HG03103 (cell line): ENCODE data around the gene SCYGR4.

Source experiments
- ATAC-seq: cut with Tn5 transposase; IDR thresholded peaks from one replicate; pipeline ENCODE4 v1.9.1; 2021; ENCODE audit warnings: low read depth; ENCODE audit not compliant: unreplicated experiment

SCYGR4 gene

GRCh38 chr2:227613272-227613660 is 4.0 kb upstream of the SCYGR4 start:
- ATAC-seq, result no peak

DNA sequence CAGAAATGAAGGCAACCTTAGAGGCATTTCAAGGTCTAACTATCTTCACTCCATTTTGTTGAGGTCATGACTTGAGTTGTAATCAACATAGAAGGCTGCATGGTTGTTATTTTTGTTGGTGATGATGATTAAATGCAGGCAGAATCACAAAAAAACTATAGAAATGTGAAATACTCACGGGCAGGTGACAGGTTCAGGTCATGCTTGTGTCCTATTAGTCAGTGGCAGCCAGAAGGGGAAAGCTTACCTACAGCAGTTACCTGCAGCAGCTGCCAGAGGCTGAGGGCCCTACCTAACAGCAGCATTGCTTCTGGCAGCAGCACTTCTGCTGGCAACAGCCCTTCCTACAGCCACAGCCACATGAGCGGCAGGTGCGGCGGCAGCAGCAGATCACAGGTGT is 3.1 kb upstream of the SCYGR4 start:
- ATAC-seq, result no peak

GRCh38 chr2:227614740-227615139 is 2.6 kb upstream of the SCYGR4 start, which contains the start of gene SCYGR3:
SCYGR3 (minus strand) TSS chr2:227614840; CDS start chr2:227614840, 0 bp downstream.
- ATAC-seq, result no peak

GRCh38 chr2:227615181-227615580 is 2.1 kb upstream of the SCYGR4 start:
- ATAC-seq, result no peak

DNA sequence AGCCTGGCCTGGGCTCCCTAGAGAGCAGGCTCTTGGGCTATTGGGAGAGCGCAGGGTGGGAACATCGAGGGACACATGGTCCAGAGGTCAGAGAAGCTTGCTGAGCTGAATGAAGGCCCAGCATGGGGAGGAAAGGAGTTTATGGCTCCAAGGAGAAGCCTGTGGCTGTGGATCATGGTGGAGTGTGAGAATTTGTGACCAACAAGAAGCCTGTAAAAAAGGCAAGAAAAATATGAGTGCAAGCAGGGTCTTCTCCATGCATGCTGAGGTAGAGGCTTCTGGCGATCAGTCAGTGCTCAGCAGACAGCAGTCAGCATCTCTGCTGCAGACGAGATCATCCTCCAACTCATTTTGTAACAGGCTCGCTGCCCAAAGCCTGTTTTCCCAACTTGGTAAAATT is 1.4 kb upstream of the SCYGR4 start:
- no peak for ATAC-seq

DNA sequence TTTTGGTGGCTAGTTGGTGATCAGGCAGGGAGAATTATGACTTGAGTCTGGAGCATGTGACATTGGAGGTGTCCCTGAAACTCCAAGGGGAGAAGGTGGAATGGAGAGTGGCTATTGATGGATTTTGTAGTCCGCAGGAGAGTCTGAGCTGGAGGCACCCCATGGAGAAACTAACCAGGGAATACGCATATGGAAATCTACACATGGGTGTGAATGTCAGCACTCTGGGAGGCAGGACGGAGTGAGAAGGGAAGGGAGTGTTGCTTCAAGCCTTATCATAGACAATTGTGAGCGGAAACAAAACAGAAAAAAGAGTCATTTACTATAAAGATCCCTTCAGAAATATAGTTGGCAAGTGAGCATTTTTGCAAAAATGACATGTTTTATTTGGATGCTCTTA is 667 bp upstream of the SCYGR4 start:
- ATAC-seq, result no peak

GRCh38 chr2:227623226-227623625 is 5.9 kb downstream of the SCYGR4 start:
- ATAC-seq, result no peak

GRCh38 chr2:227625420-227625819 is 8.1 kb downstream of the SCYGR4 start:
- no peak for ATAC-seq

DNA sequence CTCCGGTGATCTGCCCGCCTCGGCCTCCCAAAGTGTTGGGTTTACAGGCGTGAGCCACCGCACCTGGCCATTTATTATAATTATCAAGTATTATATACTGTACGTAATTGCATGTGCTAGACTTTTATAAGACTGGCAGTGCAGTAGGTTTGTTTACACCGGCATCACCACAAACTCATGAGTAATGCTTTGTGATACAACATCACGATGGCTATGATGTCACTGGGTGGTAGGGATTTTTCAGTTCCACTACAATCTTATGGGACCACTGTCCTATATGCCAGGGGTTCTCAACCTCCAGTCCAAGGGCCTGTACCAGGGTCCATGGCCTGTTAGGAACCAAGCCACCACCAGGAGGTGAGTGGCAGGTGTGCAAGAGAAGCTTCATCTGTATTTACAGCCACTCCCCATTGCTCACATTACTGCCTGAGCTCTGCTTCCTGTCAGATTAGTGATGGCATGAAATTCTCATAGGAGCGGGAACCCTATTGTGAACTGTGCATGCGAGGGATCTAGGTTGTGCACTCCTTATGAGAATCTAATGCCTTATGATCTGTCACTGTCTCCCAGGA is 9.4 kb downstream of the SCYGR4 start:
- no peak for ATAC-seq

DNA sequence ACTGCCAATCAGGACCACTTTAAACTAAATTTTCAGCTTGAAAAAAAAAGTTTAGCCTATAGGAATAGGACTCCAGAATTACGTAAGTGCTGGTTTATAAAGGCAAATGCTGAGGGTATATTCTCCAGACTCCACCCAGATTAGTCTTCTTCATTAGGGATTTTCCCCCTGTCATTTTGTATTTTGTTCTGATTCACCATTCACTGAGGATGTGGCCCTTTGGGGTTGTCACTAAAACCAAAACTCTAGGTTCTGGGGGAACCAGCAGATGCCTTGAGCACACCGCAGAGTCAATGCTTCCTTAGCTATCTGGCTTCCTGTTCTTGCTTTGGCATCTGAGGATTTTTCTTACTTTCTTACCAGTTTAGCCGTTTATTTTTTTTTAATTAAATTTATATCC is 10.5 kb downstream of the SCYGR4 start:
- peak; percentile 93 for ATAC-seq

DNA sequence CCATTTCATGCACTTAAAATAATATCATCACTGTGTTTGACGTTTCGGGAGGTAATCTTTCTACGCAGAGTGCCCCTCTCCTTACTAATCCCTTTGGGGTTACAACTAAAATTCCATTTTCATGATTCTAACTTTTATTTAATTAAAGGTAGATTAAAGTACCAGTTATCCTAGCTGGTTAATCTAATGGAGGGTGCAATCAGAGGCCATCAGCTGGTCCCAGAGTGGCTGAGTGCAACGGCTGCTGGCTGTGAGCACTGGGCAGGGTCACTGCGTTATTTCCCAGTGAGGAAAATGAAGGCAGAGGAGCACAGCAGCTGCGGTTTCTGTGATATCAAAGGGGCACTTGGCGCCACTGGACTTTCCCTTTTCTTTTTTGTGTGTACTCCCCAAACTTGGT is 12.1 kb downstream of the SCYGR4 start:
- ATAC-seq, result no peak

- no peak for ATAC-seq
Observed at GRCh38 chr2:227630322-227630721, 13.0 kb downstream of the SCYGR4 start.

DNA sequence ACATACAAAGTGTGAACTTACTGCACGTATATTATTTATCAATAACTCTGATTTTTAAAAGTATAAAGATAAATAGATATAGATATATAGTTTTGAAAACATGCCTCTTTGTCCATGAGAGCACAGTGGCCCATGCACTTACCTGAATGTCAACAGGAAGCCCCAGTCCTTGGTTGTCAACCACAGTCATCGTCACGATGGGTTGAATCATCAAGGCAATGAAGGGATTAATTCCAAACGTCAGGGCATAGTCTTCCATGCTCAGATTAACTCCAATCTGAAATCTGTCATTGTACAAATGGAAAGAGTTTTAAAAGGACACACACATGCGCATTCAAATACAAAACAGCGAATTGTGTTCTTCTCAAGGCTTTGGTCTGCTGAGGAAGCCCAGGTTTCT is 15.5 kb downstream of the SCYGR4 start:
- no peak for ATAC-seq

DNA sequence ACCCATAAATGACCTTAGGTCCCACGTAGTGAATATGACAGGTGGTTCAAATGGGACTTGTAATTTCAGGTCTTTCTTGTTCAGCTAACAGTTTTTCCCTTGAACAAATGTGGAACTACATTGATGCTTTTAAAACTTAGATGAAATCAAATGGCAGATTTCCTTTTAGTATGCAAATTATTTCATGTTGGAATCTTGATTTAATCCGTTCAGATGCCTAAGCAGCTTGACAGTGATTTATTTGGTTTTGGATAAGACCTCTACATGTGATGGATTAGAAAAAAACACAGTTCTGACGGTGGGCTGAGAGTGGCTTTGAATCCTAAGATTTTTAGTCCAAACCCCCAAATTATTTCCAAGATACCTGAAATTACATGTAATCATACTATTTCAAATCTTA is 16.9 kb downstream of the SCYGR4 start:
- no peak for ATAC-seq

GRCh38 chr2:227642656-227643055 is 25.4 kb downstream of the SCYGR4 start:
- ATAC-seq, result no peak

GRCh38 chr2:227643990-227644551 is 26.8 kb downstream of the SCYGR4 start:
- ATAC-seq, result no peak

- ATAC-seq, result no peak
Observed at GRCh38 chr2:227653419-227653818, 36.1 kb downstream of the SCYGR4 start.

- no peak for ATAC-seq
Observed at GRCh38 chr2:227654426-227654825, 37.1 kb downstream of the SCYGR4 start.

DNA sequence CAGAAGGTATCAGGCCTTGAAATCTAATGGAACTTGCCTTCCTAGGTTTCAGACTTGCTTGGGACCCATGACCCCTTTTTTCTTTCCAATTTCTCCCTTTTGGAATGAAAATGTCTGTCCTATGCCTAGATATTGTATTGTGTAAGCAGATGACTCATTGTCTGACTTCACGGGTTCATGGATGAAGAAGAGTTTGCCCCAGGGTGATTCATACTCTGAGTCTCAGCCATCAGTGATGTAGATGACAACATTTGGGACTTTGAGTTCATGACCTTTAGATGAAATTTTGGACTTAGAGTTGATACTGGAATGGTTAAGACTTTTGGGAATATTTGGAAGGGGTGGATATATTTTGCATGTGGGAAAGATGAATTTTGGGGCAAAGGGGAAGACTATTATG is 38.2 kb downstream of the SCYGR4 start:
- no peak for ATAC-seq

- ATAC-seq, result no peak
Observed at GRCh38 chr2:227657199-227657845, 40.0 kb downstream of the SCYGR4 start.

GRCh38 chr2:227661025-227661649 is 43.8 kb downstream of the SCYGR4 start:
- ATAC-seq, result no peak

- ATAC-seq, result no peak
Observed at GRCh38 chr2:227661827-227662226, 44.5 kb downstream of the SCYGR4 start.
